ENCODE data around the gene KLC4.

DNA sequence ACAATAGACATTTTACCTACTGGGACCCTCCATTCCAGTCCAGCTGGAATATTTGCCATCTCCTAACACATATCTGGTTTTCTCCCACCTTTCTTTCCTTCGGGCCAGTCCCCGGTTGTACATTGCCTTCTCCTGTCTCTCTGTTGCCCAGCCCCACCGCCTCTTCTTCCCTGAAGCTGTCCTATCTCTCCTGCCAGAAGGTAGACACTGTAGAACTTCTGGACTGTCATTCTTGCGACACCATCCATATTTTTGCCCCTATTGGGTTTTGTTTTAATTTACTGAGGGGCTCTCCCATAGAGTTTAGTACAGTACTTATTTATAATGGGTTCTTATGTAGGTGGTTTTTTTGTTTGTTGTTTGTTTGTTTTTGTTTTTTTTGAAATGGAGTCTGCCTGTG, 21.6 kb downstream of the KLC4 start:
- TF ChIP-seq YY1 (IDR thresholded peaks at IDR 0.05; ENCODE audit: insufficient read depth, insufficient read length): no peak
- TF ChIP-seq ZNF274 (IDR thresholded peaks at IDR 0.05; ENCODE audit: low read depth, low read length): no peak
- no peak for TF ChIP-seq SUZ12 (IDR thresholded peaks at IDR 0.05; ENCODE audit: extremely low read depth, insufficient read depth, insufficient read length)
